Measurements from ENCODE around the gene HJURP.
A peak's percentile ranks its signal among the peaks of the same experiment; 100 is the strongest.
"Not testable (repeated sequence)": the region's sequence is repeated elsewhere in the genome, so short reads cannot be mapped to it uniquely, and the experiment has no call there.

The HJURP gene, protein sequence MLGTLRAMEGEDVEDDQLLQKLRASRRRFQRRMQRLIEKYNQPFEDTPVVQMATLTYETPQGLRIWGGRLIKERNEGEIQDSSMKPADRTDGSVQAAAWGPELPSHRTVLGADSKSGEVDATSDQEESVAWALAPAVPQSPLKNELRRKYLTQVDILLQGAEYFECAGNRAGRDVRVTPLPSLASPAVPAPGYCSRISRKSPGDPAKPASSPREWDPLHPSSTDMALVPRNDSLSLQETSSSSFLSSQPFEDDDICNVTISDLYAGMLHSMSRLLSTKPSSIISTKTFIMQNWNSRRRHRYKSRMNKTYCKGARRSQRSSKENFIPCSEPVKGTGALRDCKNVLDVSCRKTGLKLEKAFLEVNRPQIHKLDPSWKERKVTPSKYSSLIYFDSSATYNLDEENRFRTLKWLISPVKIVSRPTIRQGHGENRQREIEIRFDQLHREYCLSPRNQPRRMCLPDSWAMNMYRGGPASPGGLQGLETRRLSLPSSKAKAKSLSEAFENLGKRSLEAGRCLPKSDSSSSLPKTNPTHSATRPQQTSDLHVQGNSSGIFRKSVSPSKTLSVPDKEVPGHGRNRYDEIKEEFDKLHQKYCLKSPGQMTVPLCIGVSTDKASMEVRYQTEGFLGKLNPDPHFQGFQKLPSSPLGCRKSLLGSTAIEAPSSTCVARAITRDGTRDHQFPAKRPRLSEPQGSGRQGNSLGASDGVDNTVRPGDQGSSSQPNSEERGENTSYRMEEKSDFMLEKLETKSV

DNA sequence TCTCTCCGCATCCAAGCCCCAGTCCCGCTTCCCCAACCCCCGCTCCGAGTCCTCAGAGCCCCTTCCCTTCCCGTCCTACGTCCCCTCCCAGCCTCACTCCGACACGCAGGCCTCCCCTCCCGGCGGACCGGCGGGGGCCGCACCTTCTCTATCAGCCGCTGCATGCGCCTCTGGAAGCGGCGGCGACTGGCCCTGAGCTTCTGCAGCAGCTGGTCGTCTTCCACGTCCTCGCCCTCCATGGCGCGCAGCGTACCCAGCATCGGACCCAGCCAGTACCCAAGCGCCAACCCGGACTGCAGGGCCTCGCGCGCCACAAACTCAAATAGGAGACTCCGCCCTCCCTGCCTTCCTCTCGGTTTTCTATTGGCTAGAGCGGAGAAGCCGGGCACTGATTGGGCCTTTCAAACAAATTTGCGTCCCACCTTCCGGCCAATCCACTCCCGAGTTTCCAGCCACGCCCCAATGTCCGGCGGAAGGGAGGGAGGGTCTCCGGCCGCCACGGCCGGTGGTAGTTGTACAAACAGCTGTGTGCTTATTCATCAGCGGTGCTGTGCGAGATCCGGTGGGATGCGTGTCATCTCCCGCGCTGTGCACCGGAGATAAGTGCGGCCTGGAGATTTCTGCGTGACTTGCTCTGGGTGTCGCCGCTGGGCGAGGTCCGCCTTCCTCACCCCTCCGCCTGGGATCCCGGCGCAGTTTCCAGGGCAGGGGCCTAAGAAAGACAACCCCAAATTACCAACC, at the start of gene HJURP:
Gene HJURP (minus strand): TSS at position 295 of the 741 bp plus-strand sequence. CDS start 35 bp downstream, at position 260.
- peak; percentile 86 for DNase-seq

- no peak for DNase-seq
These were observed 47.5 kb upstream of the HJURP start for GRCh38 chr2:233901884-233902283.

- DNase-seq = no peak
These were observed 47.0 kb upstream of the HJURP start for GRCh38 chr2:233901367-233901766.

- not testable (repeated sequence) for DNase-seq
These were observed 41.9 kb upstream of the HJURP start for GRCh38 chr2:233896253-233896652.

DNA sequence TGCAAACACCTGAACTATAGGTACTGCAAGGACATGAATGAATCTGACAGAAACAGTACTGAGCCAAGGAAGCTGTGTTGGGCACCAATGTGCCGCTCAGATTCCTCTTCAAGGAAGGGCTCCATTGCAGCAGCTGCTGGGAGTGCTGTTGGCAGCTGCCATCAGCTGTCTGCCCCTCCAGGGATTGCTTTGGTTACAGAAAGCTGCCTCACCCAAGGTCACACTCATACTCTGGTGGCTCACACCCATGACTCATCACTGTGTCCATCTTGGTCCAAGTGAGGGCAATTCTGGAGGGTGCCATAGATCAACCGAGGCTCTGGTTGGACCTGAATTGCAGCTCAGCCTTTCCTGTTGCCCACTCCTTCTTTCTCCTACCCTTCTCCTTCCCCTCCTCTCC, 38.5 kb upstream of the HJURP start:
- DNase-seq = no peak

DNA sequence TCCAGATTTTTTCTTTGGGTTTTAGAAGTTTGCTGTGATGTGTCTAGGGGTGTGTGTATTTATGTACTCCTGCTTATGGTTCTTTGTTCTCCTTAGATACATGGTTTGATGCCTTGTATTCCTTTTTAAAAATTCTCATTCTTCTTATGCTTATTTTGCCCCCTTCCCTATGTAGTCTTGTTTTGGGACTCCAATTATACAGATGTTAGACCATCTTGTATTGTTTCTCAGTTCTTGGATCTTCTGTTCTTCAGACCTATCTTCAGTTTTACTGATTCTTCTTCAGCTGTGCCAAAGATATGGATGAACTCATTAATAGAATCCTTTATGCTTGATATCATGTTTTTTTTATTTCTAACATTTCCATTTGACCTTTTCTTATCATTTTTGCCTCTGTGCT, 28.0 kb upstream of the HJURP start:
- DNase-seq = no peak

GRCh38 chr2:233872125-233872524, 17.8 kb upstream of the HJURP start:
- not testable (repeated sequence) for DNase-seq

DNA sequence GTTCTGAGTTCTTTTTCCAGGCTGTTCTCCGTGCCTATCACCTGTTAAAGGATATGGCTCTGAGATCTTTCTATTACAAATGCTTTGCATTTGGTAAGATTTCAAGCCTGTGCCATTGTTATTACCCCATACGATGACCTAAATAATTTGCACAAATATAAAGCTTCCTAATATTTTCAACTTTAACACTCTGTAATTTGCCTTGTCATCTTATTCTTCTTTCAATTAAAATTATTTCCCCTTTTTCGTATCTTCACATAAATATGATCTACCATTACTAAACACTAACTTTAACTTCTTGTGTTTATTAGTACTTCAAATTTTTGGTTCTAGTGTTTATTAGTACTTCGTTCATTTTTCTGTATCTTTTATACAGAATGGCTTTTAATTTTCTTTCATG, 17.1 kb upstream of the HJURP start:
- no peak for DNase-seq

- peak; percentile 8 for DNase-seq
These were observed 13.7 kb upstream of the HJURP start, which contains the start of gene MSL3B for GRCh38 chr2:233867993-233868532. Gene MSL3B, minus strand, starts transcription at chr2:233868386.

DNA sequence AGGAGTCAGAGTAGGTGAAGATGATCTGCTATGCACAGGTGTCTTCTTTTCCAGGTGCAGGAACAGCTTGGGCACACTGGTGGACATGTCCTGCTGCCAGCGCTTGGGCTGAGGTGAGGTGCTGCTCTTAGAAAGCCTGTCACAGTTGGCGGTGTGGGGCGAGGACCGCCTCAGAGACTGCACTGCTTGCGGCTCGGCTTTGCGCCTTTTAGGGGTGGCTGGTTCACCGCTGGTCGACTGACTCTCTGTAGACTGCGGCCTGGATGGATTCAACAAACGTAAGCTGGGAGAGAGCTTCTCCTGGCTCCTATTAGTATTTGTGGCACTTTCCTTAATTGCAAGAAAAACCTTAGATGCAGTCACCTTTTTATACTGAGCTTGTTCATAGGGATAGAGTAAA, 12.1 kb upstream of the HJURP start:
- DNase-seq = no peak

DNA sequence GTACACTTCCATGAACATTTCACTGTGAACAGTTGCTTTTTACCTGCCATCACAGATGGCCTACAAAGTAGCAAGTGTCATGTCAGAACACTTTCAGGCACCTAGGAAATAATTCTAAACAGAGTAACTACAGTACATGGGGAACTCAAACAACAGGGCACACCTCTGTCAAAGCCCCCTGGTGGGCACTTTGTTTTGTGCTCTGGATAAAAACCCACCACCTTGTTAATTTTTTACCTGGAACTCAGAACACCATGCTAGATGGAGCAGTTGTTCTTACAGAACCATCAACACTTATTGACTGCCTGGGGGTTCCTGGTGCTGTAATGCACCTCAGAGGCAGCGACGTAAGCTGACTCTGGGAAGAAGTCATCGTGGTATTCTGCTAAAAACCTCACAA, 11.5 kb upstream of the HJURP start:
- DNase-seq = no peak

DNA sequence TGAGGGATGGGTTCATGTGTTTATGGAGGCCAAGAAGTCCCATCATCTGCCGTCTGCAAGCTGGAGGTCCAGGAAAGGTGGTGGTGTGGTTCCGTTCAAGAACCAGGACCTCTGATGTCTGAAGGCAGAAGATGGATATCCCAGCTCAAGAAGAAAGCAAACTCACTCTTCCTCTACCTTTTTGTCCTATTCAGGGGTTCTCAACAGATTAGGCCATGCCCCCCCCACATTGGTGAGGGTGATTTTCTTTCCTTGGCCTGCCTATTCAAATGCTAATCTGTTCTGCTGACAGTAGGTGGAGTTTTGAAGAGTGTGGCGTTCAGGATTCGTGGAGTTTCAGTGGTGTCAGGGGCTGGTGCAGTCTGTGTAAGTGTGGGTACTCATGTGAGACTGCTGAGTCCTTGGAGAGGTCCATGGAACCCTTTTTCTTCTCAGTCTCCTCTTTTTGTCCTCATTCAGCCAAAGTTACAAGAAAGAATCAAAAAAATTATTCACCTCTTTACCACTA, 8.0 kb upstream of the HJURP start:
- DNase-seq = no peak

DNA sequence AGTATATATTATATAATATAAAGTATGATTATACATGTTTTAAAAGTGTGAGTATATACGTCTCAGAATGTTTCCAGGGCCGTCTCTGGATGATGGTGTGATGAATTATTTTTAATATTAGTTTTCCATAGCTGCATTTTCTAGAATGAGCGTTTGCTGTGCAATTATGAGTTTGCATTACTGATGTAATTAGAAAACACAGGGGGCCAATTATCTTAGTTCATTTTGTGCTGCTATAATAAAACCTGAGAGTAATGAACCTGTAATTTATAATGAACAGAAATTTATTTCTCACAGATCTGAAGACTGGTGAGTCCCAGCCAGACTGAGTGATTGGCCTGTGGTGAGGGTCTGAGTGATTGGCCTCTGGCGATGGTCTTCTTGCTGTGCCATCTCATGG, 4.0 kb upstream of the HJURP start:
- peak; percentile 10 for DNase-seq

- peak; percentile 56 for DNase-seq
These were observed 3.3 kb upstream of the HJURP start for GRCh38 chr2:233857511-233858141.

DNA sequence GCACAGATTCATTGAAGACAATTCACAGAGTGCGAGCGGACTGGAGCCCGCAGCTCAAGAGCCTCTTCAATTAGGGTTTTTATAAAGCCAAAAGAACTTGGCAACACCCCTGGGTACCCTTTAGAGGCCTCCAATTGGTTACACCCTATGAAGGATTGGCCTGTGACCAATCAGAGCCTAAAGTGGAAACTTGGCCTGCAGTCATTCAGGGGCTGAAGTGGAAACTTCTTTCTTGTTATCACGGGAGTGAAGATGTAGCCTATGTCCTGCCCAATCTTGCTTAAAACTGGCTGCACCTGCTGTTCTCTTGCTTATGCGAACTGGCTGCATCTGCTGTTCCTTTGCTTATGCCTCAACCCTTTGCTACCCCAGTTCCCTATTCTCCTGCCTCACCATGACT, 1.8 kb upstream of the HJURP start:
- no peak for DNase-seq

DNA sequence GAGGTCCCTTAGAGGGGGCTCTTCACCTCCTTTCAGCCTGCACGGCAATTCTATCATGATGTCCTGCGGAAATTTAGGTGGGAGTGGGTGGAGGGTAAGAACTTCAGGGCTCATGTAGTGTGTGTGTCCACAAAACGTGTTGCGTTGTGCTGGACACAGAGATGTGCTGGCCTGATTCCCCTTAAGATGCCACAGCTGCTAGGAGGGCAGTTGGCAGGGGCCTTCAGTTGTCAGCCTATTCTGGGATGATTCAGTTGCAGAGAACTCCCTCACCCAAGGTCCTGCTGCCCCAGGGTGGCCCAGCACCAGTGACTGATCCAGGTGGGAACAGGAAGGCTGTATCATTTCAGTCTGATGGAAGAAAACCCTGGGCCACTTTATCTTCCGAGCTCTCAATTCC, 1.0 kb upstream of the HJURP start:
- DNase-seq = no peak

- no peak for DNase-seq
These were observed 473 bp downstream of the HJURP start for GRCh38 chr2:233853883-233854240.

- no peak for DNase-seq
These were observed 982 bp downstream of the HJURP start for GRCh38 chr2:233853353-233853752.

GRCh38 chr2:233852056-233852455, 2.3 kb downstream of the HJURP start:
- DNase-seq = no peak

DNA sequence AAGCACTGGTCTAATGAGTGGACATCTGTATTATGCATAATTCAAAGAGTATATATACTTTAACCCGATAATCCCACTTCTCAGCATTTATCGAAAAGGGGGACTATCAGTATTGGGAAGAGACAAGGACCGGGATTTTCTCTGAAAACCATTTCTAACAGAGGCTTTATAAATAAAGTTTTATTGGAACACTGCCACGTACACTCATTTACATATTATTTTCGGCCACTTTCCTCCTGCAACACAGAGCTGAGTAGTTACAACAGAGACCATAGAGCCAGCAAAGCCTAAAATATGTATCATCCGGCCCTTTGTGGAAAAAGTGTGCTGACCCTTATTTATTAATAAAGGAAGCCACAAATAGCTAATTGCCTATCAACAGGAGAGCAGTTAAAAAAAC, 3.2 kb downstream of the HJURP start:
- DNase-seq = no peak

DNA sequence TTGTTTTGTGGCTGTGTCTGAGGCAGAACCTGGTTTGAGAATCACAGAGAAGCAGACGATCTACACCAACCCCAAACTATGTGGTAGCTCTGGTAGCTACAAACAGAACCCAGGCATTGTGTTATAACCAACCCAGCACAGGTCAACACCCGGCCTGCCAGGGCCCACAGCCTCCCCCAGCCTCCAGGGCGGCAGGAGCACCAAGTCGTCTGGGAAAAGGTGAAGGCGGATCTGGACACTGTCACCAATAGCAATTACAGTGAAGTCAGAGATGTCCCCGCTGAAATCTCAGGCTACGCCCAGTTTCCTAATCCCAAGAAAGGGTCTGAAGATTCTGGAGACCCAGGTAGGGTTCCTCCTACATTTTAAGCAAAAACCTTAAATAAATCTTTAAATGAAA, 3.6 kb downstream of the HJURP start:
- no peak for DNase-seq

DNA sequence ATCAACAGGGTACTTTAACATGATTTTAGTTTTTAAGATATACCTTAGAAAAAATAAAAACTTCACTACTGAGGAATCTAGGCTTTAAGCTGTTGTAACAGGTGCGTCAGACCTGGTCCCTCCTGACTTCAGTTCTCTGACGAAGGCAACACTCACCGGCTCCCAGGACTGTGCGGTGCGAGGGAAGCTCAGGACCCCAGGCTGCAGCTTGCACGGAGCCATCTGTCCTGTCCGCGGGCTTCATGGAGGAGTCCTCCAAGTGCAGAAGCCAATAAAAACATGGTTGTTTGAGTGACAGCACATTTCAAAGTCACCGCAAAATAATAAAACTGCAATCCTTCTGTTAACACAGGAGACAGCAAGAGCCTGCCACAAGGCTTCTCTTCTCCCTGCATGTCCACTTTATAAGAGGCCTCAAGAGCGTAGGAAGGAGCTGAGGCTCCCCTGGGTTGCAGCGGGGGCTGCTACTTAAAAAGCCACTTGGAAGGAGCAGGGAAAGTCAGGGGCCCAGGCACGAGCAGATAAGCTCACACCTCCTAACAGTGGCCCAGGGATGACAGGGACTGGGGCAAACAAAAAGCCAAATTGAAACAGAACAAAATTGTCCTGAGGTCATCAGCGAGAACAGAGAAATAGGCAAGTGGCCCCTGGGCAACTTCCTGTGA, 4.6 kb downstream of the HJURP start:
- no peak for DNase-seq

All from COR-L47 (cell line).